Testis (tissue), 2 donors: ENCODE results near the gene SMARCAD1.

Source experiments
- CTCF ChIP-seq, 3 experiments: fragments of 450-650 bp in 2 of 3; fragments of 200-600 bp in 1 of 3; sonication (generic) in 1 of 3; IDR thresholded peaks; one replicate each; pipeline ENCODE4 v1.5.1; 2016 to 2019; ENCODE audit warnings: antibody characterized with exemption in 3 of 3, mild to moderate bottlenecking in 2 of 3, moderate library complexity in 1 of 3
- POLR2A ChIP-seq: fragments of 450-650 bp; IDR thresholded peaks from one replicate; pipeline ENCODE4 v1.6.1; 2017; ENCODE audit warnings: antibody characterized with exemption, mild to moderate bottlenecking, moderate library complexity

- TF ChIP-seq CTCF (IDR thresholded peaks at IDR 0.05) (no peak), POLR2A (no peak)
Observed at GRCh38 chr4:94334962-94335361, 127.3 kb downstream of the SMARCAD1 start.
